Measurements from ENCODE around the gene TMEM41B. TPM values are rescaled to one million over a fixed set of nuclear protein-coding genes. Genes with fewer than 3 reads are reported as not detected.
"Not testable (repeated sequence)": the region's sequence is repeated elsewhere in the genome, so short reads cannot be mapped to it uniquely, and the experiment has no call there.

Gene TMEM41B
- total and polyA plus RNA-seq, 2 of the 4 experiments (the other 2 are of a cell fraction): 20.8 to 21.5 TPM

DNA sequence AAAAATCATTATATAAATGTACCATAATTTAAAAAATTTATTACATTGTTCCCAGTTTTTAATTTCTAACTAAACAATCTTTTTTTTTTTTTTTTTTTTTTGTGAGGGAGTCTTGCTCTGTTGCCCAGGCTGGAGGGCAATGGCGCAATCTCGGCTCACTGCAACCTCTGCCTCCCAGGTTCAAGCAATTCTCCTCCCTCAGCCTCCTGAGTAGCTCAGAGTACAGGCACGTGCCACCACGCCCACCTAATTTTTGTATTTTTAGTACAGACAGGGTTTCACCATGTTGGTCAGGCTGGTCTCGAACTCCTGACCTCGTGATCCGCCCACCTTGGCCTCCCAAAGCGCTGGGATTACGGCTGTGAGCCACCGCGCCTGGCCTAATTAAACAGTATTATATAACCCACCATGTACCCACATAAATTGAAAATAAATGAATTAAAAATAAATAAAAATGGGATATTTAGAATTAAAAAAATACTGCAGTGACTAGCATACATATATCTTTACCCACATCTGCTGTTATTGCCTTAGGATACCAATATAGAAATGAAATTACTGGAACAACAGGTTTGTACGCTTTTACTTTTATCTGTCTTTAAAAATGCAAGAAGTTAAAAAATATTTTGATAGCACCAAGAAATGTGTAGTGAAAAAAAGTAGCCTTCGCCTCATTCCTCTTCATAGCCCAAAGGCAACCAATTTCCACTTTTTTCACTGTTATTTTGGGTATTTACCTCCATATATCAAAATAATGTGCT lies 46.6 kb upstream of the TMEM41B start:
- H2AK9ac ChIP-seq (replicated peaks; ENCODE audit: low read depth, low read length, poor library complexity); H4K8ac ChIP-seq (ENCODE audit: low read depth in 2 of 2, low read length in 2 of 2); H2BK5ac ChIP-seq (ENCODE audit: low read depth, low read length, poor library complexity, severe bottlenecking); BruUV-seq (replicated peaks); DNase-seq; H4K5ac ChIP-seq (ENCODE audit: low read depth, low read length); H3K23ac ChIP-seq (ENCODE audit: low read depth, low read length); H4K91ac ChIP-seq (ENCODE audit: insufficient read depth, low read depth, low read length); H3K4me2 ChIP-seq (ENCODE audit: low read depth, low read length); H3K27me3 ChIP-seq (ENCODE audit: control insufficient read depth, insufficient read depth, low read length); intact Hi-C loops (cut with micrococcal nuclease); H3K18ac ChIP-seq (ENCODE audit: low read depth, low read length); dilution Hi-C loops (cut with HindIII; ENCODE audit: low sequenced_read_pairs, unreplicated experiment); H3K4me3 ChIP-seq (ENCODE audit: insufficient read depth, low read depth, low read length); H3K36me3 ChIP-seq (ENCODE audit: control insufficient read depth, insufficient read depth, low read length); H3K9ac ChIP-seq (ENCODE audit: low read depth, low read length); H3K14ac ChIP-seq (replicated peaks; ENCODE audit: low read depth, low read length); in situ Hi-C loops (cut with MboI; ENCODE audit: low sequenced_read_pairs); H2BK120ac ChIP-seq (ENCODE audit: low read depth, low read length); H2BK20ac ChIP-seq (ENCODE audit: low read depth, low read length); H3K4ac ChIP-seq (ENCODE audit: low read depth, low read length); CTCF ChIA-PET; H3K27ac ChIP-seq (ENCODE audit: insufficient read depth, low read length); H4K20me1 ChIP-seq (ENCODE audit: insufficient read depth, low read length); ATAC-seq (ENCODE audit: low read depth); H3K56ac ChIP-seq (ENCODE audit: extremely low read depth, insufficient read depth, low read length); H3K9me3 ChIP-seq (ENCODE audit: control insufficient read depth, insufficient read depth, low read length); H2AFZ ChIP-seq (replicated peaks; ENCODE audit: low read length, poor library complexity): not testable (repeated sequence)
- 100% methylated on average over 1 of the region's 13 CpGs; no CpG with 5 or more reads in 1 of the 2 experiments for whole genome bisulfite sequencing, 2 experiments (ENCODE audit: extremely low coverage in 2 of 2, insufficient read length in 1 of 2)
- POLR2A ChIA-PET (ENCODE audit: unreplicated experiment): interaction anchor here (0.6 kb wide), 1 partner anchor 96 kb away, joined by 3 read pairs; the partner anchor contains the start of gene DENND5A
- Histone ChIP-seq H2BK15ac (ENCODE audit: low read depth, low read length) (0 out of 3 replicates have a peak overlapping the region, but pooled peaks have one; percentile 60), H3K79me1 (ENCODE audit: low read depth in 1 of 2, low read length in 2 of 2) (peaks cover 5 to 20% of the 10 kb centered on the region in 2 experiments; a peak in 1 of 4 replicates), H3K9me1 (ENCODE audit: insufficient read depth, low read length) (peaks cover 13% of the 10 kb centered on the region; the same call in 1 of the 2 replicates), H2AK5ac (ENCODE audit: low read depth, low read length) (peak overlapping the region; percentile 47; the same call in 1 of the 2 replicates), H3K4me1 (ENCODE audit: control insufficient read depth, insufficient read depth, low read length) (peaks cover 18% of the 10 kb centered on the region)
